H4 (cell line): ENCODE data around the gene SETBP1. TPM values are rescaled to one million over a fixed set of nuclear protein-coding genes. Genes with fewer than 3 reads are reported as not detected.
A peak's percentile ranks its signal among the peaks of the same experiment; 100 is the strongest.

Experiments
- DNase-seq: peaks from one replicate; pipeline ENCODE4 v3.0.0-alpha.2; 2015; ENCODE audit warnings: low spot score
- total RNA-seq: library from RNA; depleted of rRNA; stranded (reverse); fragments of >200 nt; shearing (Covaris generic); gene quantifications from 2 replicates; pipeline ENCODE4 v1.2.3, GENCODE V29; 2014

SETBP1 gene
- total RNA-seq, 1 experiment from 2014 or later, result 3.6 TPM

DNA sequence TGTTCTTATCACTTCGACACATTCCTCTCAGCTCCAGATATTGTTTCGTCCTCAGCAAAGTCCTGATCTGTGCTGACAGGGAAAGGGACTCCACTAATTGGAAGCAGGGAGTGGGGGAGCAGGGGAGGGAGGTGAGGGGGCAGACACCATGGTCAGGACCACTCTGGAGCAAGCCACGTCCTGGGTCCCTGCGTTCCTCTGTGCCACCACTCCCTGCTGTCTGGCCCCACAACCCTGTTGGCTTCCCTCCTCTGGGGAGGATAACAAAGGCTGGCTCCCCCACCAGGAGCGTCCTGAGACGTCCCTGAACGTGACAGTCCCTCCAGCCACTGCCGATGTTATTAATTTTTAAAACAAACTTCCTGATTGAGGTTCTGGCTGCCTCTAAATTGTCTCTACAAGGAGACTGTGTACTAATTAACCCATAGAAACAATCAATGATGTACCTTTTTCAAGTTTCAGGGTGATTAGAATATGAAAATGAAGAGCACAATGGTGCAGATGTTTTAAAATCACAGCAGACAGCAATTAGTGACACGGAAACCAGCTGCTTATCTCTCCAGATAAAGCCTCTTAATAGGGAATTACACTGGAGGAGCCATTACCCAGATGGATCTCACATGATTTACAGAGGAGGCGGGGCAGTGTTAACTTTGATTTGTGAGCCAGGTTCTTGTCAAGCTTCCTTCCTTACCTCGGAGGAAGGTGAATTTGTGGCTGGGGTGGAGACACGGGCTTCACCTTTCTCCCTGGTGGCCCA, 257.5 kb downstream of the SETBP1 start:
- DNase-seq, result no peak

DNA sequence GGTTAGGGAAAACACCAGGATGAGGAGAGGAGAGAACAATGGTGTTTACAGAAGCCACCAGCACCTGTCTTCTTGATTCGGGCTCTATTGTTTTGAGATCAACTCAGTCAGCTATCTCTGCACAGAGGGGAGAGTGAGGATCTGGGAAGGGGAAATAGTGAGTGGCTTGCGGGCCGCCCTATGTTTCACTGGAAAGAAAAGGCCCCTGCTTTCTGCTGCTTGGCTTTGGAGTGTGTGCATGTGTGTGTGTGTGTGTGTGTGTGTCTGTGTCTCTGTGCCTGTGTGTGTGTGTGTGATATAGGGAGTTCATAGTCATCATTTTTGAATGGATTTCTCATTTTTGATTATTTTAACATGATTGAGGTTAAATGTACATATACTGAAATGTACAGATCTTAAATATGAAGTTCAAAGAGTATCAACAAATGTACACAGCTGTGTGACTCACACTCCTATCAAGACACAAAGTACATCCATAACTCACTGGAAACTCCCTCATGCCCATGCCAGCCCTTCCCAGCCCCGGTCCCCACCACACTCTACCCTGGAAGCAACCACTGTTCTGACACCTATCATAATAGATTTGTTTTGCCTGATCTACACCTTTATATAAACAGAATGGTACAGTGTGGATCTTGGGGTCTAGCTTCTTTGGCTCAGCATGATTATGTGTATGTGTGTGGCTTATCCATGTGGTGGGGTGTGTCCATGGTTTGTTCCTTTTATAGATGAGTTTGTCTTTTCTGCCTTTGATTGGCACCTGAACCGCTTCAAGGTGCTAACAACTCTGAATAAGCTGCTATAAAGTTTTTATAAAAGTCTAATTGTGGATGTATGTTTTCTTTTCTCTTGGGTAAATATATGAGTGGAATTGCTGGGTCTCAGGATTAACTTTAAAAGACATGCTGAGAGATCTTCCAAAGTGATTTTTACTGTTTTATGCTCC, 258.3 kb downstream of the SETBP1 start:
- no peak for DNase-seq

DNA sequence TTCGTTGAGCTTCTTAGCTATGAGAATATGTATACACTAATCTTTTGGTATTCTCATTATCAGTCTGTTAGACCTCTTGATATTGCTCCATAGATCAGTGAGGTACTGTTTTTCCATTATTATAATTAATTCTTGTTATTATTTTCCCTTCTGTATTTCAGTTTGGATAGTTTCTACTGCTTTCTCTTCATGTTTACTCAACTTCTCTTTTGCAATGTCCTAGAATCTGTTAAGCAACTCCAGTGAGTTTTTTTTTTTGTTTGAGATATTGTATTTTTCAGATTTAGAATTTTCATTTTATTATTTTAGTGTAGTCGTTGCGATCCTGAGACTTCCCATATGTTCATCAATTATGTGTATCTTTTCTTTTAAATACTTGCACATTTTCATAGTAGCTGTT, 260.8 kb downstream of the SETBP1 start:
- DNase-seq, result no peak

- no peak for DNase-seq
These were observed 261.4 kb downstream of the SETBP1 start for GRCh38 chr18:44942073-44942472.

DNA sequence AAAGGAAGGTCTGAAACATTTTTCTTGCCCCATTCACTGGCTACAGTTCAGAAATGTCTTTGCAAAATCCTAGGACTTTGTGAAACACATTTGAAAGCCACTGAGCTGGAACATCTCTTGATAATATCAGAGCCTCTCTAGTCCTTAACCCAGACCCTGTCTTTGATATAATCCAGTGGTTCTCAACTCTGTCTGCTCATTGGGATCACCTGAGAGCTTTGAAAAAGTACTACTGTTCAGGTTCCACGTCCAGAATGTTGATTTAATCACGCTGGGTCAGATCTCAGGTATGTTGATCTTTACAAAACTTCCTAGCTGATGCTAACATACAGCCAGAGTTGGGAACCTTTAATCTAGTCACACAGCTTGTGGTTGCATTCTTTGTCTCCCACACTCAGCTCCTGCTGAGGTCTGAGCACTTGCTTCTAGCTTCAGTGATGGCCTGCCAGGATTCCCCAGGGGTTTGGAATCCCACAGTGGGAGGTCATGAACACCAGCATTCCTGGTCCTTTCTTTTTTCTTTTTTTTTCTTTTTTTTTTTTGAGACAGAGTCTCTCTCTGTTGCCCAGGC, 262.7 kb downstream of the SETBP1 start:
- peak; percentile 24 for DNase-seq

- no peak for DNase-seq
These were observed 263.8 kb downstream of the SETBP1 start for GRCh38 chr18:44944461-44944860.

GRCh38 chr18:44945888-44946401, 265.3 kb downstream of the SETBP1 start:
- no peak for DNase-seq

DNA sequence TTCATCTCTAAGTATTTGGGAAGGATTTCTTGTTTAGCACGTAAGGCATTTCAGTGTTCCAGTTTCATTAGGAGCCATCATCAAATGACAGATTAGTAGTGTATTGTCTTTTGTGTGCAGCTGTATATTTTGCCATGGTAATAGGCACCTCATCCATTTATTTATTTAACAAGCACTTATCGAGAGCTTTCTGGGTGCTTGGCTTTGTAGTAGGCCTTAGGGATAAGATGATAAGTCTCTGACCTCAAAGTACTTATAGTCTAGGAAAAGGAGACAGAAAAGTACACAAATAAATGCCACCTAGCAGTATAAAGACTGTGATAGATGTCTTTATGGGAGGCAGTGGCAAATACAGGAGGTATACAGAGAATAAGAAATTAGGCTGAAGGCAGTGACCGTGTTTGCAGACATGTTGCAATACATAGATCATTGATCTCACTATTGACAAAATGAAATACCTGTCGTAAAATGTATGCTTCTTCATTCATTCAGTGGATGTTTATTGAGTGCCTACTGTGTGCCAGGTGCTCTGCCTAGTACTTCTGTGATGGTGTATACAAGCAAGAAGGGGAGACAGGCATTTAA, 265.9 kb downstream of the SETBP1 start:
- DNase-seq, result no peak

DNA sequence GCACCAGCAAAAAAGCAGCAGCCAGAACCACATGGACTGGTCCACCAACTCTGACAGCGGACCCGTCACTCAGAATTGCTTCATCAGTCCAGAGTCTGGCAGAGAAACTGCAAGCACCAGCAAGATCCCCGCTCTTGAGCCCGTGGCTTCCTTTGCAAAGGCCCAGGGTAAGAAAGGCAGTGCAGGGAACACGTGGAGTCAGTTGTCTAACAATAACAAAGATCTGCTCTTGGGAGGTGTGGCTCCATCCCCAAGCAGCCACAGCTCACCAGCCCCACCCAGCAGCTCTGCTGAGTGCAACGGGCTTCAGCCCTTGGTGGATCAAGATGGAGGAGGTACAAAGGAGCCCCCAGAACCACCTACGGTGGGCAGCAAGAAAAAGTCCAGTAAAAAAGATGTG, 269.3 kb downstream of the SETBP1 start:
- DNase-seq, result no peak

DNA sequence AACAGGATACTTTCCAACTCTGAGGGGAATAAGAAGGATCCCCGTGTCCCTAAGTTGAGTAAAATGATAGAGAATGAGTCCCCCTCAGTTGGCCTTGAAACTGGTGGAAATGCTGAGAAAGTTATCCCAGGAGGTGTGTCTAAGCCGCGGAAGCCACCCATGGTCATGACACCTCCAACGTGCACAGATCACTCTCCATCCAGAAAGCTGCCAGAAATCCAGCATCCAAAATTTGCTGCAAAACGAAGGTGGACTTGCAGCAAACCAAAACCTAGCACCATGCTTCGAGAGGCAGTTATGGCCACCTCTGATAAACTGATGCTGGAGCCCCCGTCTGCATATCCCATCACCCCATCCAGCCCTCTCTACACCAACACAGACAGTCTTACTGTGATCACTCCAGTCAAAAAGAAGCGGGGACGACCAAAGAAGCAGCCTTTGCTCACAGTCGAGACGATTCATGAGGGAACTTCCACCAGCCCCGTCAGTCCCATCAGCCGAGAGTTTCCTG, 270.1 kb downstream of the SETBP1 start:
- DNase-seq, result no peak

DNA sequence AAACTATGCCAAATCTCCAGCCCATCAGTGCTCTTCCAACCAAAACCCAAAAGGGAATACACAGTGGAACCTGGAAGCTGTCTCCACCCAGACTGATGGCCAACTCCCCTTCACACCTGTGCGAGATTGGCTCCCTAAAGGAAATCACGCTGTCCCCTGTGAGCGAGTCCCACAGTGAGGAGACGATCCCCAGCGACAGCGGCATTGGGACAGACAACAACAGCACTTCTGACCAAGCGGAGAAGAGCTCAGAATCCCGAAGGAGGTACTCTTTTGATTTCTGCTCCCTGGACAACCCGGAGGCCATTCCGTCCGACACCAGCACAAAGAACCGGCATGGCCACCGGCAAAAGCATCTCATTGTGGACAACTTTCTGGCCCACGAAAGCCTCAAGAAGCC, 271.1 kb downstream of the SETBP1 start:
- DNase-seq, result no peak

DNA sequence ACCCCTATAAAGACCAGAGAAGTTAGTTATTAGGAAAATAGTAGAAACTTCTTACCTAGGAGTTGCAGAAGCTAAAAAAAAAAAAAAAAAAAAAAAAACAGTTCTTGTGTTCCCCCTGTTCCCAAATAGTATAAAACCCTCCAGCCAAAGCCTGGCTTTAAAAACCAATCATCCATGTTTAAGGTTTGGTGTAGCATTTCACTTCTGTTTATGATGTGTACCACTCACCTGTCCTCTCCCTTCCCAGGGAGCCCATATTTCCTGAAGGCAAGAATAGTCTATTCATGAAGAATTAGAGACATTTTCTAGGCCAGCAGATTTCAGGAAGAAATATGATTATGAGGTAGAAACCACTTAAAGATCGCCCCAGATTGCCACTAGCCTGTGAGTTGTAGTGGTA, 273.6 kb downstream of the SETBP1 start:
- DNase-seq, result no peak

GRCh38 chr18:44955825-44956224, 275.1 kb downstream of the SETBP1 start:
- DNase-seq, result no peak

GRCh38 chr18:44957025-44957424, 276.3 kb downstream of the SETBP1 start:
- no peak for DNase-seq

DNA sequence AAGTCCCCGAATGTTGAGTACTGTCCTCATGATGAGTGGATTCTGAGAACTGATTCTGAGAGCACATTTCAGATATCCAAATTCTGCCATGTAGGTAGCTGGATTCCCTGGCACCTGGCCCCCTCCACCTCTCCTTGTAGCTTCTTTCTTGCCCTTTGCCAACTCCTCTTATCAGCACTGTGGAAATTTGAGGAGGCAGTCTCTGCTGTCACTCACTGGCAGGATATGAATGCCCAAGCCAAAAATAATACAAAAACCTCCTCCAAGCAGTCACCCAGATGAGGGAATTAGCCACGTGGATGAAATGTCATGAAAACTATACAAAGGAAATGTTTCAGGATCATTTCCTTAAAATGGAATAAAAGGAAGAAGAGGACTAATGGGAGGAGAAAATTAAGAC, 276.8 kb downstream of the SETBP1 start:
- no peak for DNase-seq

DNA sequence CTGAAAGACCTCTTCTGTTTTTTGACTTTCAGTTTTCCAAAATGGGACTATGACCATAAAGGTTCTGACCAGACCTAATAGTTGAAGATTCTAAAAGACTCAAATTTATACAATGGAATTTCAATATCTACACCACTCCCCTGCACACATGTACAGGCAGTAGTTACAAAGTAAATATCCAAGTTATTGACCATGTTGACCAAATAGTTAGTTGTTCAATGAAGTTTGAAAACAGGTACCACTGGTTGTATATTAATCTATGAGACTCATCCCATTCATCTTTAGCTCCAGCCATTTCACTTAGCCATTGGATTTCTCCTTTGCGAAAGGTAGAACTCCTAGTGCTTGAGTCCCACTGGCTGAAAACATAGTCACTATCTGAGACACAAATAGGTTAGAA, 277.4 kb downstream of the SETBP1 start:
- no peak for DNase-seq

- DNase-seq, result no peak
These were observed 277.8 kb downstream of the SETBP1 start for GRCh38 chr18:44958455-44958854.

GRCh38 chr18:44959013-44959412, 278.3 kb downstream of the SETBP1 start:
- no peak for DNase-seq

DNA sequence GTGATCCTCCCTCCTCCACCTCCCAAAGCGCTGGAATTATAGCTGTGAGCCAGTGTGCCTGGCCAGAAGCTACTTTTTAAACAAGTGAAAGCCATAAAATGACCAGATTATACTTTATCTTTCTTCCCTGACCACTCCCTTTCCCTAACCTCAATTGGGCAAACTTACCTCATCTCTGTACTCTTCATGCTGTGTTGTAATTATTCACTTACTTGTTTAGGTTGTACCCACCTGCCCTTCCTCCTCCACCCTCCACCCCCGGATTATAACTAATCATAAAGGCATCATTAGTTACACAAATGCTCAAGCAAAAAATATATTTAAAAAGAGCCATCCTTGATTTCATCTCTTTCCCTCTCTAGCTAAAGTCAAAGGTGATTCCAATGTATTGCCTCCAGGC, 279.9 kb downstream of the SETBP1 start:
- DNase-seq, result no peak

DNA sequence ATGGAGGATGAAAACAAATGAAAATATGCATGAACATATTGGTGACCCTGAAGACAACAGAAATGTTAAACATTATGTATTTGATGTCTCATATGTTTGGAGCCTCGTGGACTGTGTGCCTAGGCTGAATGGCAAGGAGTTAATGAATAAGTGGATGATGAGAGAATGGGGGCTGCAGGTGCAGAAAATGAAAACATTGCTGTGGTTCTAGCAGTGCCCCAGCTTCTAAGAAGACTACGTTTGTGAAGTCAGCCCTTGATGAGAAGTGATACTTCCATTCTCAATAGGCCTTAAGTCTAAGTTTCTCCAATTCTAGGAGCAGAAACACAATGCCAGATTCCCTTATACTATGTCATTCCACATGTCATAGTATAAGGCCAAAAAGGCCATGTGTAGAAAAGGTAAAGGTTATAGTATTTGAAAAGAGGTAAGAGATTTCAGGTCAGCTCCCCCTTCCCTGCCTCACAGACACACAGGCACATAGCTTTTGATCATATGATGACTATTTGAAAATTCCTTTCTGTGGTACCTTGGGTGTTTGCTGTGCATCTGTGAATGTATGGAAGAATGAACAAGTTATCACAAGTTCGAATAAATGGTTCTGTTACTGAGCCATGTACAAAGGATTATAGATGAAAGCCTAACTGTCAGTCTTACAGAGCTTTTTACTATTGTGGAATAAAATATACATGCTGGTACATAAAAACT, 280.8 kb downstream of the SETBP1 start:
- DNase-seq, result no peak

- no peak for DNase-seq
These were observed 286.9 kb downstream of the SETBP1 start for GRCh38 chr18:44967599-44967998.
